Measurements from ENCODE around the gene PSMB10.

The PSMB10 gene

GRCh38 chr16:67888331-67888730, 48.3 kb downstream of the PSMB10 start:
- DNase-seq, result no peak

- no peak for DNase-seq
These were observed 50.3 kb downstream of the PSMB10 start for GRCh38 chr16:67886387-67886786.

GRCh38 chr16:67885976-67886375, 50.7 kb downstream of the PSMB10 start:
- DNase-seq, result no peak

GRCh38 chr16:67885545-67885944, 51.1 kb downstream of the PSMB10 start:
- DNase-seq, result no peak

DNA sequence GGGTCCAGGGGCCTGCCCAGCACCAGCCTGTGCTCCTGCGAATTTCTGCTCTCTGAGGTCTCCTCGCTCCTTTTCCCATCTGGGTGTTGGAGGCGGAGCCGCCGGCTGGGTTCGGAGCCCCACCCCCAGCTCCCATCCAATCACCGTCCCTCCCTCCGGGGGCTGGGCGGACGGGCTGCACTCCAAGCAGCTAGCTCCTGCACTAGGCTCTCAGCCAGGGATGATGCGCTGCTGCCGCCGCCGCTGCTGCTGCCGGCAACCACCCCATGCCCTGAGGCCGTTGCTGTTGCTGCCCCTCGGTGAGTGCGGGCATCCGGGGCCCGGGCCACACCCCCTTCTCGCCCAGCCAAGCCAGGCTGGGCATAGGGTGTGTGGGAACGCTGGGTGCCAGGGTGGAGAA, 52.0 kb downstream of the PSMB10 start, which contains the start of gene NRN1L:
Gene NRN1L, plus strand, starts transcription at position 202 of the 400 bp plus-strand sequence. Its CDS starts 19 bp downstream, at position 221.
- DNase-seq, result no peak

Measured in CD4-positive, alpha-beta T cell treated with Interleukin-4 for 1 hour (primary cell).